Liver (tissue), 9 donors: ENCODE data around the gene UBR4. TPM values are rescaled to one million over a fixed set of nuclear protein-coding genes. Genes with fewer than 3 reads are reported as not detected.
A peak's percentile ranks its signal among the peaks of the same experiment; 100 is the strongest.

Source experiments
- DNase-seq: peaks from one replicate; pipeline ENCODE4 v3.0.0-alpha.2; 2017; ENCODE audit warnings: low spot score
- H3K27ac ChIP-seq, 2 donors: one replicate each; pipeline ENCODE4 v1.7.0; 2013; ENCODE audit warnings: inconsistent platforms in 2 of 2, low read length in 2 of 2, control low read depth in 1 of 2, low read depth in 1 of 2, mild to moderate bottlenecking in 1 of 2
- H3K27me3 ChIP-seq, 4 donors: one replicate each; pipeline versions ENCODE4 v1.6.1 to v1.7.0; 2013; ENCODE audit warnings: low read length in 3 of 4, inconsistent platforms in 1 of 4, mild to moderate bottlenecking in 1 of 4, moderate library complexity in 1 of 4; ENCODE audit not compliant: control insufficient read depth in 4 of 4, insufficient read depth in 4 of 4
- H3K36me3 ChIP-seq, 4 donors: one replicate each; pipeline versions ENCODE4 v1.6.1 to v1.7.0; 2013; ENCODE audit warnings: low read length in 3 of 4, mild to moderate bottlenecking in 3 of 4, low read depth in 1 of 4, moderate library complexity in 1 of 4; ENCODE audit not compliant: control insufficient read depth in 4 of 4, insufficient read depth in 3 of 4
- H3K4me1 ChIP-seq, 4 donors: one replicate each; pipeline versions ENCODE4 v1.6.1 to v1.7.0; 2013; ENCODE audit warnings: low read length in 3 of 4, mild to moderate bottlenecking in 3 of 4, moderate library complexity in 1 of 4; ENCODE audit not compliant: control insufficient read depth in 4 of 4, insufficient read depth in 4 of 4
- H3K4me3 ChIP-seq, 3 donors: one replicate each; pipeline versions ENCODE4 v1.6.1 to v1.7.0; 2013; ENCODE audit warnings: low read length in 3 of 3, control low read depth in 1 of 3, low read depth in 1 of 3, mild to moderate bottlenecking in 1 of 3
- H3K9ac ChIP-seq, 2 donors: one replicate each; pipeline ENCODE4 v1.7.0; 2013; ENCODE audit warnings: low read length in 2 of 2, mild to moderate bottlenecking in 2 of 2, moderate library complexity in 2 of 2, control low read depth in 1 of 2, low read depth in 1 of 2
- H3K9me3 ChIP-seq, 4 donors: one replicate each; pipeline versions ENCODE4 v1.6.1 to v1.7.0; 2013; ENCODE audit warnings: low read length in 3 of 4; ENCODE audit not compliant: control insufficient read depth in 4 of 4
- CTCF ChIP-seq: fragments of 150-350 bp; IDR thresholded peaks from 2 replicates; pipeline ENCODE4 v1.5.1; 2017; ENCODE audit warnings: improper control_type of control experiment, low read depth, low read length; ENCODE audit not compliant: missing input control
- EGR1 ChIP-seq, 2 donors: IDR thresholded peaks; 2 replicates each; pipeline ENCODE4 v1.6.1; 2016 to 2018; ENCODE audit warnings: antibody characterized with exemption in 2 of 2, low read depth in 2 of 2
- FOXA2 ChIP-seq: IDR thresholded peaks from 2 replicates; pipeline ENCODE4 v1.6.1; 2016; ENCODE audit warnings: antibody characterized with exemption
- GABPA ChIP-seq, 2 donors: IDR thresholded peaks in 1 of 2; conservative IDR thresholded peaks in 1 of 2; 2 replicates each; pipeline ENCODE4 v1.6.1; 2016; ENCODE audit warnings: antibody characterized with exemption in 2 of 2, mild to moderate bottlenecking in 1 of 2, moderate library complexity in 1 of 2
- HNF4A ChIP-seq, 2 donors: conservative IDR thresholded peaks; 2 replicates each; pipeline ENCODE4 v1.6.1; 2016; ENCODE audit warnings: antibody characterized with exemption in 2 of 2, mild to moderate bottlenecking in 2 of 2
- JUND ChIP-seq, 2 donors: IDR thresholded peaks; 2 replicates each; pipeline ENCODE4 v1.6.1; 2016; ENCODE audit warnings: antibody characterized with exemption in 2 of 2
- MAX ChIP-seq: IDR thresholded peaks from 2 replicates; pipeline ENCODE4 v1.6.1; 2016; ENCODE audit warnings: antibody characterized with exemption
- NR2F2 ChIP-seq: IDR thresholded peaks from 2 replicates; pipeline ENCODE4 v1.6.1; 2016; ENCODE audit warnings: antibody characterized with exemption
- RAD21 ChIP-seq, 2 donors: IDR thresholded peaks; 2 replicates each; pipeline ENCODE4 v1.6.1; 2016; ENCODE audit warnings: antibody characterized with exemption in 2 of 2, mild to moderate bottlenecking in 2 of 2
- REST ChIP-seq: IDR thresholded peaks from 2 replicates; pipeline ENCODE4 v1.6.1; 2016; ENCODE audit warnings: antibody characterized with exemption, mild to moderate bottlenecking
- RXRA ChIP-seq, 2 donors: IDR thresholded peaks; 2 replicates each; pipeline ENCODE4 v1.6.1; 2017 to 2018; ENCODE audit warnings: antibody characterized with exemption in 2 of 2, mild to moderate bottlenecking in 1 of 2
- SP1 ChIP-seq: IDR thresholded peaks from 2 replicates; pipeline ENCODE4 v1.6.1; 2018; ENCODE audit warnings: antibody characterized with exemption, mild to moderate bottlenecking
- TAF1 ChIP-seq: conservative IDR thresholded peaks from 2 replicates; pipeline ENCODE4 v1.6.1; 2016; ENCODE audit warnings: antibody characterized with exemption, mild to moderate bottlenecking
- YY1 ChIP-seq: IDR thresholded peaks from 2 replicates; pipeline ENCODE4 v1.6.1; 2016; ENCODE audit warnings: antibody characterized with exemption, mild to moderate bottlenecking
- WGBS: extraction: QIAGEN DNeasy Blood & Tissue Kit; methylation state at CpG from one replicate; pipeline ENCODE4 v1.1.7; 2013; 5-methylcytosine and 5-hydroxymethylcytosine counted together
- polyA plus RNA-seq, 2 donors: library from polyadenylated mRNA; stranded (reverse) in 1 of 2; unstranded in 1 of 2; fragments of 200-250 nt in 1 of 2; fragments of >200 nt in 1 of 2; fragmentation: Nextera tagmentation in 1 of 2; extraction: Ambion mirVana in 1 of 2; gene quantifications; one replicate each; pipeline versions ENCODE4 v1.2.1 to v1.2.3, GENCODE V29; 2013 to 2015
- total RNA-seq, 2 donors: library from RNA; depleted of rRNA; stranded (reverse); fragments of >200 nt; gene quantifications; one replicate each; pipeline ENCODE4 v1.2.3, GENCODE V29; 2014
- TF ChIP-seq, protein P1 (sequence below): IDR thresholded peaks from 2 replicates; pipeline ENCODE4 v1.6.1; 2016; ENCODE audit warnings: antibody characterized with exemption
- donor health status: healthy.
- donor health status: healthy.
- donor health status: healthy.
- donor health status: healthy.
- donor health status: healthy.

The UBR4 gene
- total and polyA plus RNA-seq, 4 donors, result 45.4 to 156 (median 86.9) TPM

DNA sequence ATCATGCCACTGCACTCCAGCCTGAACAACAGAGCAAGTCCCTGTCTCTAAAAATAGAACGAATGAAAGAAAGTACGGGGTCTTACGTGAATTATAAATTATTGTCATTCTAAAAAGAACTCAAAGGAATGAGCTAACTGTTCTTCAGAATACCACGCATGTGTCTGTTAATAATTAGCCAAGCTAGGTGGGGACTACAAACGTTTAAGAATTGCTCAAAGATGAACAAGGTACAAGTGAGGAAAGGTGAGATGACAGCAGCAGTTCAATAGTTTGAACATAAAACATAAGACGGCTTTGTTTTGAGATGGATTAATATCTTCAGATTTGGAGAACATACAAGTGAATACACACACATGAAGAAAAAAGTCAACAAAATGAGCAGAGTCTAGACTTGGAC is 79.6 kb downstream of the UBR4 start:
- peaks cover 0 to 5% (median 0%) of the 10 kb centered on the region in 4 donors for H3K9me3 ChIP-seq
- DNase-seq, result no peak
- no peak for TF ChIP-seq FOXA2
- peak; percentile 75 to 77 for TF ChIP-seq HNF4A (conservative IDR thresholded peaks at IDR 0.05)
- no peak for TF ChIP-seq RAD21 (IDR thresholded peaks at IDR 0.05)
- TF ChIP-seq EGR1 (IDR thresholded peaks at IDR 0.05; ENCODE audit: low read depth in 2 of 2), result no peak
- TF ChIP-seq RXRA (IDR thresholded peaks at IDR 0.05), result peak; percentile 17 to 35
- TF ChIP-seq YY1, result no peak
- peak in 1 of 2 donors; percentile 20 for TF ChIP-seq JUND (IDR thresholded peaks at IDR 0.05)
- no peak for TF ChIP-seq MAX
- no peaks in the 10 kb centered on the region for H3K27me3 ChIP-seq
- H3K36me3 ChIP-seq, result peaks cover 33 to 78% (median 66%) of the 10 kb centered on the region in 4 donors
- H3K27ac ChIP-seq, result no peak overlapping the region
- 34% methylated on average over 6 of the region's 6 CpGs for WGBS
- H3K4me3 ChIP-seq, result no peak overlapping the region
- H3K9ac ChIP-seq, result no peak overlapping the region
- H3K4me1 ChIP-seq, result peaks cover 3 to 11% (median 5%) of the 10 kb centered on the region in 4 donors

DNA sequence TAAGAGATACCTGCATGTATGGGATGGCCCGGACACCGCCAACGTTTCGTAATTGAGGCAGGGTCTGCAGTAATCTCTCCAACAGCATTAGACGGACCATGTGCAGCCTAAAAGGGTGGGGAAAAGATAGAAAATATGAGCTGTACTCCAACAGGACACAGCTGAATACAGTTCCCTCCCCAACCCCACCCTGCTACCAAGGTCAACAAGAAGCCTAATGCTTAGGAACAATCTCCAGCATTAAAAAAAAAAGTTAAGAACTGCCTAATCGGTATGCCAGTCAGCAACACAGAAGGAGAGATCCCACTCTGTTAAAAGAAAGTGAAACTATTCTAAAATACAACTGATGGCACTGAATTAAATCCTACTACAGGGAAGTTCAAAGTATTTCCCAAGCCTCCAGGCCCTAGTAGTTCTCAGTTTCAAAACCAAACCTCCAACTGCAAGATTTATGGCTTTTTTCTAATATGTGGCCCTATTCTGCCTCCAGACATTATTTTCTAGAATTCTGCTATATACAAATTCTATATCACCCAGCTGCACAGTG is 81.0 kb downstream of the UBR4 start:
- TF ChIP-seq TAF1 (no peak), CTCF (no peak), REST (no peak), NR2F2 (no peak), JUND (IDR thresholded peaks at IDR 0.05) (no peak), GABPA (IDR thresholded peaks at IDR 0.05 in 1 of 2, conservative IDR thresholded peaks at IDR 0.05 in 1 of 2) (no peak), RAD21 (IDR thresholded peaks at IDR 0.05) (no peak), RXRA (IDR thresholded peaks at IDR 0.05) (no peak), FOXA2 (no peak), SP1 (no peak)
- TF ChIP-seq, protein P1, sequence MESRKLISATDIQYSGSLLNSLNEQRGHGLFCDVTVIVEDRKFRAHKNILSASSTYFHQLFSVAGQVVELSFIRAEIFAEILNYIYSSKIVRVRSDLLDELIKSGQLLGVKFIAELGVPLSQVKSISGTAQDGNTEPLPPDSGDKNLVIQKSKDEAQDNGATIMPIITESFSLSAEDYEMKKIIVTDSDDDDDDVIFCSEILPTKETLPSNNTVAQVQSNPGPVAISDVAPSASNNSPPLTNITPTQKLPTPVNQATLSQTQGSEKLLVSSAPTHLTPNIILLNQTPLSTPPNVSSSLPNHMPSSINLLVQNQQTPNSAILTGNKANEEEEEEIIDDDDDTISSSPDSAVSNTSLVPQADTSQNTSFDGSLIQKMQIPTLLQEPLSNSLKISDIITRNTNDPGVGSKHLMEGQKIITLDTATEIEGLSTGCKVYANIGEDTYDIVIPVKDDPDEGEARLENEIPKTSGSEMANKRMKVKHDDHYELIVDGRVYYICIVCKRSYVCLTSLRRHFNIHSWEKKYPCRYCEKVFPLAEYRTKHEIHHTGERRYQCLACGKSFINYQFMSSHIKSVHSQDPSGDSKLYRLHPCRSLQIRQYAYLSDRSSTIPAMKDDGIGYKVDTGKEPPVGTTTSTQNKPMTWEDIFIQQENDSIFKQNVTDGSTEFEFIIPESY, result no peak
- H3K9ac ChIP-seq, result no peak overlapping the region
- no peak overlapping the region for H3K4me3 ChIP-seq
- H3K9me3 ChIP-seq, result peaks cover 0 to 5% (median 0%) of the 10 kb centered on the region in 4 donors
- peaks cover 30 to 78% (median 68%) of the 10 kb centered on the region in 4 donors for H3K36me3 ChIP-seq
- WGBS, result 87% methylated on average over 6 of the region's 6 CpGs
- no peak overlapping the region for H3K27ac ChIP-seq
- no peak for DNase-seq
- peaks cover 3 to 11% (median 5%) of the 10 kb centered on the region in 4 donors for H3K4me1 ChIP-seq
- no peaks in the 10 kb centered on the region for H3K27me3 ChIP-seq
